Measurements from ENCODE around the gene RUBCN.
A peak's percentile ranks its signal among the peaks of the same experiment; 100 is the strongest.

Gene RUBCN

GRCh38 chr3:197736491-197737318, at the start of gene RUBCN:
Gene RUBCN (minus strand): TSS chr3:197736904. CDS start chr3:197736719, 185 bp downstream.
- peak; percentile 57 for DNase-seq (ENCODE audit: low read depth, low spot score)
- CTCF ChIA-PET = interaction anchor here (1.3 to 1.8 kb wide), 3 partner anchors 12 to 25 kb away, joined by 4 to 5 read pairs (median 4); no protein-coding TSS in a partner anchor
- peak within 1 kb of the TSS; percentile 77 for H3K4me3 ChIP-seq (ENCODE audit: low read depth, low read length)
- POLR2A ChIA-PET = no interaction called here
- no peak for TF ChIP-seq CTCF (IDR thresholded peaks at IDR 0.05; ENCODE audit: insufficient read depth, low read length, missing control alignments)

- ChIA-PET POLR2A (no interaction called here), CTCF (interaction anchor here (1.5 to 1.6 kb wide), 2 partner anchors 19 to 159 kb away, joined by 3 to 5 read pairs; no protein-coding TSS in a partner anchor)
- H3K4me3 ChIP-seq (ENCODE audit: low read depth, low read length) = no peak overlapping the region
- DNase-seq (ENCODE audit: low read depth, low spot score) = no peak
- no peak for TF ChIP-seq CTCF (IDR thresholded peaks at IDR 0.05; ENCODE audit: insufficient read depth, low read length, missing control alignments)
Observed at GRCh38 chr3:197784019-197784585, 47.4 kb upstream of the RUBCN start.

- no peak for TF ChIP-seq CTCF (IDR thresholded peaks at IDR 0.05; ENCODE audit: insufficient read depth, low read length, missing control alignments)
- ChIA-PET CTCF (no interaction called here), POLR2A (no interaction called here)
- no peak for DNase-seq (ENCODE audit: low read depth, low spot score)
- no peak overlapping the region for H3K4me3 ChIP-seq (ENCODE audit: low read depth, low read length)
Observed at GRCh38 chr3:197782230-197782629, 45.5 kb upstream of the RUBCN start.

GRCh38 chr3:197775317-197775716, 38.6 kb upstream of the RUBCN start:
- POLR2A ChIA-PET = no interaction called here
- no peak overlapping the region for H3K4me3 ChIP-seq (ENCODE audit: low read depth, low read length)
- CTCF ChIA-PET = interaction anchor here (0.7 kb wide), 1 partner anchor 106 kb away, joined by 4 read pairs; no protein-coding TSS in a partner anchor
- DNase-seq (ENCODE audit: low read depth, low spot score) = no peak
- TF ChIP-seq CTCF (IDR thresholded peaks at IDR 0.05; ENCODE audit: insufficient read depth, low read length, missing control alignments) = no peak

- CTCF ChIA-PET = no interaction called here
- POLR2A ChIA-PET = no interaction called here
- DNase-seq (ENCODE audit: low read depth, low spot score) = no peak
- H3K4me3 ChIP-seq (ENCODE audit: low read depth, low read length) = no peak overlapping the region
- TF ChIP-seq CTCF (IDR thresholded peaks at IDR 0.05; ENCODE audit: insufficient read depth, low read length, missing control alignments) = no peak
Observed at GRCh38 chr3:197761784-197762183, 25.1 kb upstream of the RUBCN start.

- ChIA-PET CTCF (no interaction called here), POLR2A (no interaction called here)
- no peak overlapping the region for H3K4me3 ChIP-seq (ENCODE audit: low read depth, low read length)
- no peak for TF ChIP-seq CTCF (IDR thresholded peaks at IDR 0.05; ENCODE audit: insufficient read depth, low read length, missing control alignments)
- DNase-seq (ENCODE audit: low read depth, low spot score) = no peak
Observed at GRCh38 chr3:197758512-197758911, 21.8 kb upstream of the RUBCN start.
